Stomach (tissue), 9 donors: ENCODE data around the gene BHLHE23. TPM values are rescaled to one million over a fixed set of nuclear protein-coding genes. Genes with fewer than 3 reads are reported as not detected.

ENCODE experiments used
- DNase-seq, 2 donors: peaks; one replicate each; pipeline versions ENCODE4 v3.0.0 to v3.0.0-alpha.2; 2013 to 2019
- H3K27ac ChIP-seq, 5 donors: fragments of 200-600 bp in 4 of 5; sonication (generic) in 4 of 5; one replicate each; pipeline ENCODE4 v1.5.1; 2013 to 2019; ENCODE audit warnings: mild to moderate bottlenecking in 1 of 5, moderate library complexity in 1 of 5
- H3K27me3 ChIP-seq, 3 donors: fragments of 200-600 bp; sonication (generic); one replicate each; pipeline ENCODE4 v1.5.1; 2017 to 2019; ENCODE audit warnings: mixed run types in 1 of 3
- H3K36me3 ChIP-seq, 4 donors: fragments of 200-600 bp; sonication (generic); 1 replicate in 3 of 4; 2 replicates in 1 of 4; pipeline ENCODE4 v1.5.1; 2016 to 2019
- H3K4me1 ChIP-seq, 4 donors: fragments of 200-600 bp; sonication (generic); one replicate each; pipeline ENCODE4 v1.5.1; 2016 to 2019
- H3K4me3 ChIP-seq, 4 donors: fragments of 200-600 bp; sonication (generic) in 3 of 4; one replicate each; pipeline ENCODE4 v1.5.1; 2016 to 2019; ENCODE audit warnings: mild to moderate bottlenecking in 1 of 4
- H3K9me3 ChIP-seq, 4 donors: fragments of 200-600 bp; sonication (generic); one replicate each; pipeline ENCODE4 v1.5.1; 2016 to 2019
- EP300 ChIP-seq: sonication (generic); formaldehyde crosslinking; IDR thresholded peaks from one replicate; pipeline ENCODE4 v1.6.1; 2017; ENCODE audit warnings: antibody characterized with exemption
- POLR2A ChIP-seq, 4 donors: fragments of 450-650 bp; IDR thresholded peaks; one replicate each; pipeline ENCODE4 v1.6.1; 2016; ENCODE audit warnings: antibody characterized with exemption in 4 of 4, control low read depth in 2 of 4, mild to moderate bottlenecking in 1 of 4, moderate library complexity in 1 of 4
- POLR2AphosphoS5 ChIP-seq, 3 donors: sonication (generic); formaldehyde crosslinking; IDR thresholded peaks; one replicate each; pipeline ENCODE4 v1.6.1; 2016; ENCODE audit warnings: antibody characterized with exemption in 3 of 3
- WGBS, 5 donors: extraction: QIAGEN DNeasy Blood & Tissue Kit in 3 of 5; methylation state at CpG; one replicate each; pipeline versions ENCODE4 v1.1.5 to v1.1.7; 2013 to 2018; 5-methylcytosine and 5-hydroxymethylcytosine counted together
- intact Hi-C: fragments of 100-400 bp; cut with DNase I; formaldehyde crosslinking; loops from one replicate; pipeline ENCODE4 v1.15.1; 2023; ENCODE audit warnings: low total_unique reads
- polyA plus RNA-seq, 3 donors: library from polyadenylated mRNA; stranded (reverse); fragments of 200-250 nt; gene quantifications; one replicate each; pipeline ENCODE4 v1.2.3, GENCODE V29; 2013
- total RNA-seq, 5 donors: library from RNA; depleted of rRNA; stranded (reverse); fragments of >200 nt; gene quantifications; one replicate each; pipeline versions ENCODE4 v1.1.0 to v1.2.3, GENCODE V29; 2014 to 2016
- TF ChIP-seq, protein P1 (sequence below), 7 experiments: fragments of 450-650 bp in 4 of 7; fragments of 200-600 bp in 3 of 7; sonication (generic) in 3 of 7; IDR thresholded peaks; one replicate each; pipeline ENCODE4 v1.5.1; 2016 to 2019; ENCODE audit warnings: antibody characterized with exemption in 7 of 7, control low read depth in 2 of 7, mild to moderate bottlenecking in 1 of 7
- donor health status: healthy with polysubstance abuse.
- donor health status: Bipolar disorder and iron deficiency.
- donor health status: healthy.

Gene BHLHE23
- total and polyA plus RNA-seq, 8 donors: 0.55 TPM; not detected in 7

DNA sequence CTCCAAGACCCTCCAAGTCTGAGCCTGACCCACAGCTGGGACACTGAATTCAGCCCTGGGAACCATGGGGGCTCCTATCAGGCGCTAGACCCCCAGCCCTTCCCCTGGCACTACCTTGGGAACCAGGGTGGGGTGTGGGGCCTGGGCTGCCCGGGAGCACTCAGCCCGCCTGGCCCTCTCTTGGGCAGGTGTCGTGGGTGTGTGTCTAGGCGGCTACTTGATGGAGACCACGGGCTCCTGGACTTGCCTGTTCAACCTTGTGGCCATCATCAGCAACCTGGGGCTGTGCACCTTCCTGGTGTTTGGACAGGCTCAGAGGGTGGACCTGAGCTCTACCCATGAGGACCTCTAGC is 39.6 kb downstream of the BHLHE23 start:
- Histone ChIP-seq H3K4me1 (peaks cover 0 to under 1% (median 0%) of the 10 kb centered on the region in 4 donors), H3K9me3 (no peaks in the 10 kb centered on the region), H3K27ac (no peak overlapping the region), H3K4me3 (no peak overlapping the region), H3K36me3 (peaks cover 0 to 55% (median 36%) of the 10 kb centered on the region in 4 donors), H3K27me3 (peaks cover 0 to 41% (median 21%) of the 10 kb centered on the region in 3 donors)
- DNase-seq: no peak
- 85 to 96% (median 90%) methylated on average over 5 to 6 of the region's 6 CpGs; no CpG with 5 or more reads in 1 of the 5 donors for WGBS, 5 donors
- intact Hi-C loops: no loop called here
- TF ChIP-seq POLR2A (IDR thresholded peaks at IDR 0.05) (no peak), EP300 (no peak), POLR2AphosphoS5 (IDR thresholded peaks at IDR 0.05) (no peak)
- TF ChIP-seq, protein P1, sequence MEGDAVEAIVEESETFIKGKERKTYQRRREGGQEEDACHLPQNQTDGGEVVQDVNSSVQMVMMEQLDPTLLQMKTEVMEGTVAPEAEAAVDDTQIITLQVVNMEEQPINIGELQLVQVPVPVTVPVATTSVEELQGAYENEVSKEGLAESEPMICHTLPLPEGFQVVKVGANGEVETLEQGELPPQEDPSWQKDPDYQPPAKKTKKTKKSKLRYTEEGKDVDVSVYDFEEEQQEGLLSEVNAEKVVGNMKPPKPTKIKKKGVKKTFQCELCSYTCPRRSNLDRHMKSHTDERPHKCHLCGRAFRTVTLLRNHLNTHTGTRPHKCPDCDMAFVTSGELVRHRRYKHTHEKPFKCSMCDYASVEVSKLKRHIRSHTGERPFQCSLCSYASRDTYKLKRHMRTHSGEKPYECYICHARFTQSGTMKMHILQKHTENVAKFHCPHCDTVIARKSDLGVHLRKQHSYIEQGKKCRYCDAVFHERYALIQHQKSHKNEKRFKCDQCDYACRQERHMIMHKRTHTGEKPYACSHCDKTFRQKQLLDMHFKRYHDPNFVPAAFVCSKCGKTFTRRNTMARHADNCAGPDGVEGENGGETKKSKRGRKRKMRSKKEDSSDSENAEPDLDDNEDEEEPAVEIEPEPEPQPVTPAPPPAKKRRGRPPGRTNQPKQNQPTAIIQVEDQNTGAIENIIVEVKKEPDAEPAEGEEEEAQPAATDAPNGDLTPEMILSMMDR (IDR thresholded peaks at IDR 0.05): no peak

DNA sequence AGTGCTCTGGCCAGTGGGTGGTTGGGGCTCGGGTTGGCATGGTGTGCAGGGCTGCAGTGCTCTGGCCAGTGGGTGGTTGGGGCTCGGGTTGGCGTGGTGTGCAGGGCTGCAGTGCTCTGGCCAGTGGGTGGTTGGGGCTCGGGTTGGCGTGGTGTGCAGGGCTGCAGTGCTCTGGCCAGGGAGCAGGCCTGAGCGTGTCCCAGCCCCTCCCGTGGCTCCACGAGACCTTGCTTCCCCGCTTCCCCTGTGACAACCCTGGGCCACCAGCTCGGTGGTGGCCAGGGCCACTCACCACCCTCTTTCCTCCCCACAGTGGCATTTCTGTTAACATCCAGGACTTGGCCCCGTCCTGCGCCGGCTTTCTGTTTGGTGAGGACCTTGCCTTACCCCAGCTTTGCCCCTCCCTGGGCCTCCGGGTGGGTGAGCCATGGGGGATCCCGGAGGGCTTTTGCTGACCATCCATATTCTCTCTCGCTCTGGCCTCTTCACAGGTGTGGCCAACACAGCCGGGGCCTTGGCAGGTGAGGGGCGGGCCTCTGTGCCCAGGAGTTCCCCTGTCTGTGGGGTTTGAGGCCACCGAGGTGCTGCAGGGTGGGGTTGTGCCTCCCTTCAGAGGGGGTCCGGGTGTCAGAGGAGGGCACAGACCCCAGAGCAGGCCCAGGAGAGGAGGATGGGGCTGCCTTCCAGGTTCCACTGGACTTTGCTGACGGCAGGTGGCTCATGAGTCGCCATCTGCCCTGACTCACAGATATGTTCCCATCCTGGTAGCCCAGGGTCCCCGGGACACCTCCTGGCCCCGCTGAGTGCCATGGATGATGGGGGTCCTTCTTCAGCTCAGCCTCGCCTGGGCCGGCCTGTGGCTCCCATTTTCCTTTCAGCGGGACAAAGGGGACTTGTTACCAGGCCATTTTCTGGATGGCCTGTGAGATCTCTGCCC is 40.3 kb downstream of the BHLHE23 start:
- intact Hi-C loops: no loop called here
- TF ChIP-seq POLR2A (IDR thresholded peaks at IDR 0.05): no peak
- no peak for TF ChIP-seq EP300
- TF ChIP-seq, protein P1 (IDR thresholded peaks at IDR 0.05): no peak
- no peak for TF ChIP-seq POLR2AphosphoS5 (IDR thresholded peaks at IDR 0.05)
- H3K27me3 ChIP-seq: peaks cover 0 to 39% (median 21%) of the 10 kb centered on the region in 3 donors
- H3K36me3 ChIP-seq: peaks cover 0 to 61% (median 38%) of the 10 kb centered on the region in 4 donors
- 91 to 94% (median 94%) methylated on average over 17 to 26 of the region's 27 CpGs for WGBS, 5 donors
- no peak overlapping the region for H3K27ac ChIP-seq
- H3K4me1 ChIP-seq: no peaks in the 10 kb centered on the region
- H3K9me3 ChIP-seq: no peaks in the 10 kb centered on the region
- H3K4me3 ChIP-seq: no peak overlapping the region
- no peak for DNase-seq

DNA sequence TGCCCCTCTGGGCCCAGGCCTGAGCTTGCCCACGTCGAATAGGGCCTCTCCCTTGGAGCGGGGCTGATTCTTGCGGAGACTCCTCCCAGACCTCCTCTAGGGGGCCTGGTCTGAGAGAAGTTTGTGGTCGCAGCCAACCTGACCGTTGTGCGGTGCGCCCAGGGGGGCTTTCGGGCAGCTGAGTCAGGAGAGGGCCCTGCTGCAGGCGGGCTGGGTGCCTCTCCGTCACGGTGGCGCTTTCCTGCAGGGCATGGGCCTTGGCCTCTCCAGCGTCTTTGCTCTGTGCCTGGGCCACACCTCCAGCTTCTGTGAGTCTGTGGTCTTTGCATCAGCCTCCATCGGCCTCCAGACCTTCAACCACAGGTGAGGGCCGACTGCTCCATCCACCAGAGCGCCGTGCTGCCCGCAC is 41.4 kb downstream of the BHLHE23 start:
- Histone ChIP-seq H3K4me1 (no peaks in the 10 kb centered on the region), H3K4me3 (no peak overlapping the region), H3K36me3 (peaks cover 0 to 70% (median 39%) of the 10 kb centered on the region in 4 donors), H3K9me3 (no peaks in the 10 kb centered on the region), H3K27me3 (peaks cover 0 to 28% (median 12%) of the 10 kb centered on the region in 3 donors), H3K27ac (no peak overlapping the region)
- intact Hi-C loops: no loop called here
- 80 to 89% (median 82%) methylated on average over 6 to 19 of the region's 19 CpGs for WGBS, 5 donors
- no peak for TF ChIP-seq POLR2AphosphoS5 (IDR thresholded peaks at IDR 0.05)
- DNase-seq: no peak

DNA sequence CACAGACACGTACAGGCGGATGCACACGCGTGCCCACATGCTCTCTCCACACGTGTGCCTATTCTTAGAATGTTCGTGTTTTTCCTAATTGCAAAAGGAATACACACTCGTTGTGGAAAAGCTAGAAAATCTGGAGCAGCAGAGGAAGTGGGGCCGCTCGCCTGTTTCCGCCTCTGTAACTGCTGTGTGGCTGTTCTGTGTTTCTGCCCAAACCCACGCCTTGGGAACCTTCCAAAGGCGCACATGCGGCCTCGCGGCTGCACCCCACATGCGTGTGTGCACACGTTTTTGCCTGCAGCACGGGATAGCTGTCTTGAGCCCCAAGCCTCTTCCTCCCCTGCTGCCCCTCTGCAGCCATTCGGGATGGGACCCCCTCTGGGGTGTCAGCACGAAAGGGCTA is 42.1 kb downstream of the BHLHE23 start:
- H3K9me3 ChIP-seq: no peaks in the 10 kb centered on the region
- intact Hi-C loops: no loop called here
- no peaks in the 10 kb centered on the region for H3K4me1 ChIP-seq
- H3K36me3 ChIP-seq: peaks cover 0 to 76% (median 39%) of the 10 kb centered on the region in 4 donors
- DNase-seq: no peak
- no peak overlapping the region for H3K27ac ChIP-seq
- TF ChIP-seq, protein P1 (IDR thresholded peaks at IDR 0.05): no peak
- no peak for TF ChIP-seq EP300
- no peak for TF ChIP-seq POLR2AphosphoS5 (IDR thresholded peaks at IDR 0.05)
- peaks cover 0 to 21% (median 8%) of the 10 kb centered on the region in 3 donors for H3K27me3 ChIP-seq
- H3K4me3 ChIP-seq: no peak overlapping the region
- 77 to 86% (median 83%) methylated on average over 20 of the region's 20 CpGs for WGBS, 5 donors
